Gastrocnemius medialis (tissue), 4 donors: ENCODE results near the gene TGM5.
A peak's percentile ranks its signal among the peaks of the same experiment; 100 is the strongest.

Experiments used
- CTCF ChIP-seq, 5 experiments: fragments of 450-650 bp in 3 of 5; fragments of 200-600 bp in 2 of 5; sonication (generic) in 2 of 5; IDR thresholded peaks in 4 of 5; conservative IDR thresholded peaks in 1 of 5; 1 replicate in 4 of 5; 2 replicates in 1 of 5; pipeline ENCODE4 v1.5.1; 2016 to 2019; ENCODE audit warnings: antibody characterized with exemption in 5 of 5, mild to moderate bottlenecking in 3 of 5, moderate library complexity in 3 of 5
- POLR2A ChIP-seq, 2 donors: fragments of 450-650 bp; IDR thresholded peaks; one replicate each; pipeline ENCODE4 v1.6.1; 2017; ENCODE audit warnings: antibody characterized with exemption in 2 of 2, mild to moderate bottlenecking in 2 of 2, moderate library complexity in 2 of 2

- TF ChIP-seq CTCF (IDR thresholded peaks at IDR 0.05 in 4 of 5, conservative IDR thresholded peaks at IDR 0.05 in 1 of 5), result peak; percentile 79 to 92 (median 90)
- TF ChIP-seq POLR2A (IDR thresholded peaks at IDR 0.05), result no peak
Measured at GRCh38 chr15:43285609-43286037, 18.9 kb upstream of the TGM5 start.
